B cell (primary cell): ENCODE data around the gene CENPP. TPM values are rescaled to one million over a fixed set of nuclear protein-coding genes. Genes with fewer than 3 reads are reported as not detected.

ENCODE experiments used
- ATAC-seq: fragments of 200-7000 bp; cut with Tn5 transposase; one replicate; pipeline ENCODE4 v1.10.0; 2021; ENCODE audit warnings: low read depth, mild to moderate bottlenecking, moderate number of reproducible peaks, moderate library complexity
- CTCF ChIA-PET: fragments of 350-600 bp; sonication (Branson Sonifier 250); formaldehyde crosslinking; loops from one replicate; lab custom pipeline; 2021; ENCODE audit warnings: antibody characterized with exemption, inconsistent platforms; lab: Charles Lee
- POLR2A ChIA-PET: fragments of 350-600 bp; sonication (Branson Sonifier 250); formaldehyde crosslinking; loops from one replicate; lab custom pipeline; 2021; ENCODE audit warnings: antibody characterized with exemption; lab: Charles Lee
- DNase-seq: peaks from one replicate; pipeline ENCODE4 v3.0.0; 2013
- H2AFZ ChIP-seq: 2 replicates; pipeline ENCODE4 v1.6.1; 2012; ENCODE audit warnings: mild to moderate bottlenecking, low read depth, low read length; ENCODE audit not compliant: insufficient read depth, poor library complexity, severe bottlenecking
- H3K27ac ChIP-seq, 2 donors: 1 replicate in 1 of 2; 2 replicates in 1 of 2; pipeline ENCODE4 v1.5.1; 2012 to 2013; ENCODE audit warnings: low read length in 2 of 2, mild to moderate bottlenecking in 2 of 2, moderate library complexity in 1 of 2
- H3K27me3 ChIP-seq, 4 experiments: fragments of 200-600 bp in 1 of 4; sonication (generic) in 1 of 4; replicated peaks in 1 of 4; 1 replicate in 2 of 4; 2 replicates in 2 of 4; pipeline versions ENCODE4 v1.6.1 to v1.7.0; 2013 to 2016; ENCODE audit warnings: low read length in 3 of 4, mild to moderate bottlenecking in 2 of 4, mixed read lengths in 1 of 4, moderate library complexity in 1 of 4; ENCODE audit not compliant: insufficient read depth in 4 of 4, control insufficient read depth in 3 of 4; ENCODE audit errors: control extremely low read depth in 1 of 4
- H3K36me3 ChIP-seq, 2 experiments: replicated peaks in 1 of 2; 1 replicate in 1 of 2; 2 replicates in 1 of 2; pipeline versions ENCODE4 v1.6.1 to v1.7.1; 2013; ENCODE audit warnings: low read length in 1 of 2; ENCODE audit not compliant: insufficient read depth in 2 of 2, control insufficient read depth in 1 of 2; ENCODE audit errors: control extremely low read depth in 1 of 2, extremely low read depth in 1 of 2
- H3K4me1 ChIP-seq, 2 donors: fragments of 200-600 bp in 1 of 2; sonication (generic) in 1 of 2; 1 replicate in 1 of 2; 2 replicates in 1 of 2; pipeline versions ENCODE4 v1.5.1 to v1.6.1; 2013 to 2017; ENCODE audit warnings: low read length in 2 of 2; ENCODE audit not compliant: control insufficient read depth in 2 of 2, insufficient read depth in 2 of 2
- H3K4me2 ChIP-seq: replicated peaks from 2 replicates; pipeline ENCODE3; 2012; ENCODE audit warnings: mild to moderate bottlenecking, low read depth, low read length; ENCODE audit not compliant: poor library complexity, severe bottlenecking
- H3K4me3 ChIP-seq, 5 experiments: fragments of 200-600 bp in 1 of 5; sonication (generic) in 1 of 5; 1 replicate in 3 of 5; 2 replicates in 2 of 5; pipeline versions ENCODE4 v1.5.1 to v1.7.0; 2011 to 2016; ENCODE audit warnings: low read length in 4 of 5, mild to moderate bottlenecking in 4 of 5, low read depth in 2 of 5, control low read depth in 1 of 5, moderate library complexity in 1 of 5; ENCODE audit not compliant: insufficient read depth in 1 of 5; ENCODE audit errors: control extremely low read depth in 1 of 5, extremely low read depth in 1 of 5
- H3K79me2 ChIP-seq: fragments of 200-600 bp; sonication (generic); one replicate; pipeline ENCODE4 v1.6.0; 2016; ENCODE audit warnings: low read length; ENCODE audit not compliant: control insufficient read depth, insufficient read depth
- H3K9ac ChIP-seq: fragments of 200-600 bp; sonication (generic); 2 replicates; pipeline ENCODE4 v1.6.1; 2017; ENCODE audit warnings: mild to moderate bottlenecking, low read length, moderate library complexity
- H3K9me3 ChIP-seq, 3 donors: one replicate each; pipeline versions ENCODE4 v1.6.1 to v1.7.1; 2013; ENCODE audit warnings: low read length in 2 of 3; ENCODE audit not compliant: control insufficient read depth in 2 of 3, insufficient read depth in 1 of 3; ENCODE audit errors: control extremely low read depth in 1 of 3
- H4K20me1 ChIP-seq: 2 replicates; pipeline ENCODE4 v1.6.0; 2012; ENCODE audit warnings: mild to moderate bottlenecking, low read length; ENCODE audit not compliant: insufficient read depth, control insufficient read depth, poor library complexity, severe bottlenecking
- H3K27ac Mint-ChIP-seq: one replicate; pipeline ENCODE4 v1.8.0; 2021; ENCODE audit warnings: mixed read lengths
- H3K27me3 Mint-ChIP-seq: one replicate; pipeline ENCODE4 v1.8.0; 2021; ENCODE audit warnings: mixed read lengths
- H3K4me1 Mint-ChIP-seq: one replicate; pipeline ENCODE4 v1.8.0; 2021; ENCODE audit warnings: mixed read lengths
- H3K4me3 Mint-ChIP-seq: one replicate; pipeline ENCODE4 v1.8.0; 2021; ENCODE audit warnings: mixed read lengths
- H3K9me3 Mint-ChIP-seq: one replicate; pipeline ENCODE4 v1.8.0; 2022; ENCODE audit warnings: mixed read lengths; ENCODE audit not compliant: insufficient read depth
- CTCF ChIP-seq: fragments of 200-600 bp; IDR thresholded peaks from one replicate; pipeline ENCODE4 v1.8.0; 2022; ENCODE audit warnings: antibody characterized with exemption, mild to moderate bottlenecking
- EZH2 ChIP-seq: IDR thresholded peaks from 2 replicates; pipeline ENCODE4 v1.6.1; 2012; ENCODE audit warnings: borderline replicate concordance, low read depth, mild to moderate bottlenecking, moderate library complexity, low read length; ENCODE audit not compliant: insufficient read depth, poor library complexity, severe bottlenecking
- WGBS: methylation state at CpG from one replicate; pipeline ENCODE4 v1.1.5; 2013; ENCODE audit warnings: missing lambda C conversion rate; ENCODE audit not compliant: insufficient coverage; 5-methylcytosine and 5-hydroxymethylcytosine counted together
- intact Hi-C: fragments of 100-400 bp; cut with micrococcal nuclease; formaldehyde crosslinking; loops from one replicate; pipeline ENCODE4 v1.10.0; 2022
- polyA plus RNA-seq: library from polyadenylated mRNA; depleted of rRNA; stranded (reverse); fragments of >200 nt; gene quantifications from 2 replicates; pipeline ENCODE4 v1.2.3, GENCODE V29; 2012
- total RNA-seq, 2 donors: library from RNA; stranded (reverse); fragments of 120-200 nt in 1 of 2; gene quantifications; 1 replicate in 1 of 2; 2 replicates in 1 of 2; pipeline versions ENCODE4 v1.2.3 to v1.2.4, GENCODE V29; 2013 to 2022

Gene CENPP
- total and polyA plus RNA-seq, 2 donors (not counting 1 experiment from before 2014, with no cell fraction given): 1.4 to 6.2 TPM

DNA sequence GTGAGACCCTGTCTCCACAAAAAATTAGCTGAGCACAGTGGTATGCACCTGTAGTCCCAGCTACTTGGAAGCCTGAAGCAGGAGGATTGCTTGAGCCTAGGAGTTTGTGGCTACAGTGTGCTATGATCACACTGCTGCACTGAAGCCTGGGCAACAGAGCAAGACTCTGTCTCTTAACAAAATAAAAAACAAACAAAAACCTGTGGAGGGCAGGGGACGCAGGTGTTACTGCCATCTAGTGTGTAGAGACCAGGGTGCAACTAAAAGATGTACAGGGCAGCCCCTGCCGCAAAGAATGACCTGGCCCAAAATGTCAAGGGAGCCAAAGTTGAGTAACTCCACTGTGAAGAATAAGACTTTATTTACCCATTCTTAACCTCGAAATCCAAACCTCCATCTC is 129.5 kb downstream of the CENPP start:
- Mint-ChIP-seq H3K9me3 (no peaks in the 10 kb centered on the region), H3K4me1 (no peaks in the 10 kb centered on the region), H3K27ac (no peak overlapping the region), H3K4me3 (no peak overlapping the region), H3K27me3 (no peaks in the 10 kb centered on the region)
- POLR2A ChIA-PET: no interaction called here
- CTCF ChIA-PET: interaction anchor here (1.2 kb wide), 1 partner anchor 9 kb away, joined by 3 read pairs; no protein-coding TSS in a partner anchor
- no peaks in the 10 kb centered on the region for H3K79me2 ChIP-seq
- H3K4me3 ChIP-seq: no peak overlapping the region
- H3K4me2 ChIP-seq: no peak overlapping the region
- H4K20me1 ChIP-seq: no peaks in the 10 kb centered on the region
- DNase-seq (peak; percentile 7), ATAC-seq (no peak)
- no peak overlapping the region for H2AFZ ChIP-seq
- no peak overlapping the region for H3K9ac ChIP-seq
- TF ChIP-seq CTCF: no peak
- no peak for TF ChIP-seq EZH2
- WGBS: 80% methylated on average over 1 of the region's 3 CpGs
- H3K9me3 ChIP-seq: no peaks in the 10 kb centered on the region
- no peaks in the 10 kb centered on the region for H3K4me1 ChIP-seq
- no peak overlapping the region for H3K27ac ChIP-seq
- no peaks in the 10 kb centered on the region for H3K36me3 ChIP-seq
- intact Hi-C loops: no loop called here
- H3K27me3 ChIP-seq: no peaks in the 10 kb centered on the region

DNA sequence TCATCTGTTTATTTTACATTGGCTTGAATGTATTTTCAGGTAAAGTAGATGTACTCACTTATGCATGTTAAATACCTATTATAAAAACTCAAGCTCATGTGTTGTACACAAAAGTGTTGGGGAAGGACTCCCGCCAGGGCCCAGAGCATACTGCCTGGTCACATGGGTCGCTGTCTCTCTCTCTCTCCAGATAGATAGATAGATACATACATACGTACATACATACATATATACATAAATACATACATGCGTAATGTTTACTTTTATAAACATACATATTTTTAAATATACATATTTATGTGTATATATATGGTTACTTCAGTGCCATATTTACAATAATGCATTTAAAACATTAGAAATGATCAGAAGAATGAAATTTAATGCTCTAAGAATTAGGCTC is 131.8 kb downstream of the CENPP start:
- no peak overlapping the region for H3K4me3 ChIP-seq
- H2AFZ ChIP-seq: no peak overlapping the region
- no peaks in the 10 kb centered on the region for H3K4me1 Mint-ChIP-seq
- H3K27me3 Mint-ChIP-seq: no peaks in the 10 kb centered on the region
- no CpG with 5 or more reads among the region's 4 CpGs for WGBS
- CTCF ChIA-PET: no interaction called here
- TF ChIP-seq EZH2 (no peak), CTCF (no peak)
- H3K27ac Mint-ChIP-seq: no peak overlapping the region
- no peaks in the 10 kb centered on the region for H3K9me3 ChIP-seq
- ATAC-seq (no peak), DNase-seq (no peak)
- H3K27me3 ChIP-seq: no peaks in the 10 kb centered on the region
- no peak overlapping the region for H3K9ac ChIP-seq
- no peaks in the 10 kb centered on the region for H3K79me2 ChIP-seq
- H3K4me3 Mint-ChIP-seq: no peak overlapping the region
- H3K4me2 ChIP-seq: no peak overlapping the region
- no peaks in the 10 kb centered on the region for H3K36me3 ChIP-seq
- H3K27ac ChIP-seq: no peak overlapping the region
- H3K9me3 Mint-ChIP-seq: no peaks in the 10 kb centered on the region
- H3K4me1 ChIP-seq: no peaks in the 10 kb centered on the region
- no peaks in the 10 kb centered on the region for H4K20me1 ChIP-seq
- POLR2A ChIA-PET: no interaction called here
- intact Hi-C loops: no loop called here
